Measurements from ENCODE around the gene SLC6A18.

GRCh38 chr5:1255081-1255561, 29.9 kb downstream of the SLC6A18 start:
- TF ChIP-seq YY1 (IDR thresholded peaks at IDR 0.05; ENCODE audit: low read depth), result no peak
- TF ChIP-seq TEAD4 (IDR thresholded peaks at IDR 0.05; ENCODE audit: borderline replicate concordance, insufficient read depth), result no peak
- no peak for TF ChIP-seq USF1 (IDR thresholded peaks at IDR 0.05; ENCODE audit: borderline replicate concordance, low read depth)

Measured in SK-N-SH (cell line).